Measurements from ENCODE around the gene TELO2.

- TF ChIP-seq CTCF (IDR thresholded peaks at IDR 0.05) (no peak), EP300 (IDR thresholded peaks at IDR 0.05) (no peak), POLR2A (IDR thresholded peaks at IDR 0.05) (no peak)
Observed at GRCh38 chr16:1447965-1448364, 45.2 kb upstream of the TELO2 start.
